Parathyroid adenoma (tissue), 2 donors: ENCODE measurements around the gene NFKBIZ.

Experiments used
- H2AFZ ChIP-seq: fragments of 300-600 bp; sonication (generic); one replicate; pipeline ENCODE4 v1.7.0; 2017; ENCODE audit warnings: antibody characterized with exemption, mild to moderate bottlenecking
- H3K27ac ChIP-seq: fragments of 300-600 bp; sonication (generic); one replicate; pipeline ENCODE4 v1.7.0; 2017
- H3K27me3 ChIP-seq: fragments of 300-600 bp; sonication (generic); one replicate; pipeline ENCODE4 v1.7.0; 2017; ENCODE audit warnings: low read length; ENCODE audit not compliant: control insufficient read depth, insufficient read depth
- H3K36me3 ChIP-seq: fragments of 300-600 bp; sonication (generic); one replicate; pipeline ENCODE4 v1.7.0; 2017; ENCODE audit warnings: low read length; ENCODE audit not compliant: control insufficient read depth, insufficient read depth
- H3K4me1 ChIP-seq: fragments of 300-600 bp; sonication (generic); one replicate; pipeline ENCODE4 v1.7.0; 2017; ENCODE audit warnings: control low read depth
- H3K4me2 ChIP-seq: fragments of 300-600 bp; sonication (generic); one replicate; pipeline ENCODE4 v1.7.0; 2017; ENCODE audit warnings: low read length
- H3K4me3 ChIP-seq: fragments of 300-600 bp; sonication (generic); one replicate; pipeline ENCODE4 v1.7.0; 2017; ENCODE audit warnings: low read depth, low read length
- H3K79me2 ChIP-seq: fragments of 300-600 bp; sonication (generic); one replicate; pipeline ENCODE4 v1.7.0; 2017; ENCODE audit warnings: control low read depth
- H3K9ac ChIP-seq: fragments of 300-600 bp; sonication (generic); one replicate; pipeline ENCODE4 v1.7.0; 2017; ENCODE audit warnings: mild to moderate bottlenecking
- H3K9me3 ChIP-seq: fragments of 300-600 bp; sonication (generic); one replicate; pipeline ENCODE4 v1.7.0; 2017; ENCODE audit warnings: low read length; ENCODE audit not compliant: control insufficient read depth
- TF ChIP-seq, protein P1 (sequence below): fragments of 300-600 bp; sonication (generic); IDR thresholded peaks from one replicate; pipeline ENCODE4 v1.7.0; 2017; ENCODE audit warnings: antibody characterized with exemption, mild to moderate bottlenecking
- donor health status: primary hyperparathyroidism.

NFKBIZ gene

DNA sequence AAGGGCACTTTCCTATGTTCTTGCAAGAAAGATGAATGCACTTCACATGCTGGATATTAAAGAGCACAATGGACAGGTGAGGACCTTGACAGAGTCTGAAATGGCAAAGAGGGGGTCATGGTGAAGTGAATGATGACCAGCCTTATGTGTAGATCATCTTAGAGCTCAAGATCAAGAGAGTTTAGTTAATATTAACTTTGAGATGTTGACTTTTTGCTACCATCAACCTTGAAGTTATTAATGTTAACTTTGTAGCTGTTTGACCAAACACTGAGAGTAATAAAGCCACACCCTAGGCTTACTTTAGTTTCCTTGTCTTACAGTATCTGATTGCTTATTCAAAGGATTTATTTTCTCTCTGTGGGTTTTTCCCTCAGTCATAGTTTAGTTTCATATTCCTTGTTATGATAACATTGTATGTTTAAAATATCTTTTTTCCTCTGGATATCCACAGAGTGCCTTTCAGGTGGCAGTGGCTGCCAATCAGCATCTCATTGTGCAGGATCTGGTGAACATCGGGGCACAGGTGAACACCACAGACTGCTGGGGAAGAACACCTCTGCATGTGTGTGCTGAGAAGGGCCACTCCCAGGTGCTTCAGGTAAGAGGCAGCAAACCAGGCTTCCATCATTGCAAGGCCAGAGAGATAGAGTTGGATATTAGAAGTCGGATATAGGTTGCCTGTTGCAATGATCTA lies 5.4 kb downstream of the NFKBIZ start:
- Histone ChIP-seq H3K4me1 (no peaks in the 10 kb centered on the region), H2AFZ (no peak overlapping the region), H3K79me2 (peaks cover 4% of the 10 kb centered on the region), H3K36me3 (no peaks in the 10 kb centered on the region), H3K9me3 (no peaks in the 10 kb centered on the region), H3K4me3 (no peak overlapping the region), H3K4me2 (no peak overlapping the region), H3K9ac (no peak overlapping the region), H3K27ac (no peak overlapping the region), H3K27me3 (no peaks in the 10 kb centered on the region)
- TF ChIP-seq, protein P1, sequence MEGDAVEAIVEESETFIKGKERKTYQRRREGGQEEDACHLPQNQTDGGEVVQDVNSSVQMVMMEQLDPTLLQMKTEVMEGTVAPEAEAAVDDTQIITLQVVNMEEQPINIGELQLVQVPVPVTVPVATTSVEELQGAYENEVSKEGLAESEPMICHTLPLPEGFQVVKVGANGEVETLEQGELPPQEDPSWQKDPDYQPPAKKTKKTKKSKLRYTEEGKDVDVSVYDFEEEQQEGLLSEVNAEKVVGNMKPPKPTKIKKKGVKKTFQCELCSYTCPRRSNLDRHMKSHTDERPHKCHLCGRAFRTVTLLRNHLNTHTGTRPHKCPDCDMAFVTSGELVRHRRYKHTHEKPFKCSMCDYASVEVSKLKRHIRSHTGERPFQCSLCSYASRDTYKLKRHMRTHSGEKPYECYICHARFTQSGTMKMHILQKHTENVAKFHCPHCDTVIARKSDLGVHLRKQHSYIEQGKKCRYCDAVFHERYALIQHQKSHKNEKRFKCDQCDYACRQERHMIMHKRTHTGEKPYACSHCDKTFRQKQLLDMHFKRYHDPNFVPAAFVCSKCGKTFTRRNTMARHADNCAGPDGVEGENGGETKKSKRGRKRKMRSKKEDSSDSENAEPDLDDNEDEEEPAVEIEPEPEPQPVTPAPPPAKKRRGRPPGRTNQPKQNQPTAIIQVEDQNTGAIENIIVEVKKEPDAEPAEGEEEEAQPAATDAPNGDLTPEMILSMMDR, result no peak

DNA sequence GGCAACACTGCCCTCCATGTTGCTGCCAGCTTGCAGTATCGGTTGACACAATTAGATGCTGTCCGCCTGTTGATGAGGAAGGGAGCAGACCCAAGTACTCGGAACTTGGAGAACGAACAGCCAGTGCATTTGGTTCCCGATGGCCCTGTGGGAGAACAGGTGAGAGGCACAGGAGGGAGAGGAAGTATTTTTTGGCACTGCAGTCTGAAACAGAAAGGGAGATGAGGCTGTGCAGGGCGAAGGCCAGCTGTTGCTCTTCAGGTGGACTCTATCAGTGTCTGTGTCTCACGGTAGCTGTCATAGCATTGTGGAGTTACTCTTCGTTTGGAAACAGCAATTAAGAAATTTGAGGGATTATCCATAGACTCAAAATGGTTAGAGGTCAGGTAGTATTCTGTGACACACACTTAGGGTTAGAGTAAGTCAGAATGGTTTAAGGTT lies 8.0 kb downstream of the NFKBIZ start:
- no peaks in the 10 kb centered on the region for H3K36me3 ChIP-seq
- H3K4me3 ChIP-seq, result no peak overlapping the region
- no peak overlapping the region for H3K27ac ChIP-seq
- H3K4me1 ChIP-seq, result no peaks in the 10 kb centered on the region
- H3K27me3 ChIP-seq, result no peaks in the 10 kb centered on the region
- no peak overlapping the region for H3K4me2 ChIP-seq
- no peaks in the 10 kb centered on the region for H3K79me2 ChIP-seq
- TF ChIP-seq, protein P1, result no peak
- H2AFZ ChIP-seq, result no peak overlapping the region
- no peak overlapping the region for H3K9ac ChIP-seq
- H3K9me3 ChIP-seq, result no peaks in the 10 kb centered on the region

DNA sequence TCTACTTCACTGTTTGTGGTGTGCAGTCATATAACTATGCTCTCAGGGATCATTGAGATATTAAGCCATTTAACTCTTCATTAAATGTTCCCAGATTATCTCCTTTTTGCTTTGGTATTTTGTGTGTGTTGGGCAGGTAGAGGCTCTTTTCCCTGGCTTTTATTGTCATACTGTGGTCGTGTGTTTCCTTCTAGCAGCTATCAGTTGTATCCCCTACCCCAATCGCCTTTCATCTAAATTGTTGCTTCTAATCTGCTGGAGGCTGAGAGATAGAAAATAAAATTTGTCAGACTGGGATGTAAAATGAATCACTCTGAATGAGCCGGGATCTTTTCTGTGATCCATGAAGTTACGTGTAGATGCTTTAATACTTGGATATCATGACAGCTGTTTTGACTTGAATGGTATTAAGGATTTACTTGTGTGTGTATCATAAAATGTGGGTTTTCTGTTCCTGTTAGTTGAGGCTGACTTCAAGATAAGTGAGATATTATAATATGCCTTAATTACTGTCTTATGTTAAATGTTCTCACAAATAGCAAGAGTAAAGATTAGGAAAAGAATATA lies 9.2 kb downstream of the NFKBIZ start:
- Histone ChIP-seq H3K79me2 (no peaks in the 10 kb centered on the region), H3K4me2 (no peak overlapping the region), H3K4me1 (no peaks in the 10 kb centered on the region), H3K36me3 (no peaks in the 10 kb centered on the region), H3K27ac (no peak overlapping the region), H3K27me3 (no peaks in the 10 kb centered on the region), H3K9ac (no peak overlapping the region), H3K4me3 (no peak overlapping the region), H3K9me3 (no peaks in the 10 kb centered on the region), H2AFZ (no peak overlapping the region)
- TF ChIP-seq, protein P1, result no peak

DNA sequence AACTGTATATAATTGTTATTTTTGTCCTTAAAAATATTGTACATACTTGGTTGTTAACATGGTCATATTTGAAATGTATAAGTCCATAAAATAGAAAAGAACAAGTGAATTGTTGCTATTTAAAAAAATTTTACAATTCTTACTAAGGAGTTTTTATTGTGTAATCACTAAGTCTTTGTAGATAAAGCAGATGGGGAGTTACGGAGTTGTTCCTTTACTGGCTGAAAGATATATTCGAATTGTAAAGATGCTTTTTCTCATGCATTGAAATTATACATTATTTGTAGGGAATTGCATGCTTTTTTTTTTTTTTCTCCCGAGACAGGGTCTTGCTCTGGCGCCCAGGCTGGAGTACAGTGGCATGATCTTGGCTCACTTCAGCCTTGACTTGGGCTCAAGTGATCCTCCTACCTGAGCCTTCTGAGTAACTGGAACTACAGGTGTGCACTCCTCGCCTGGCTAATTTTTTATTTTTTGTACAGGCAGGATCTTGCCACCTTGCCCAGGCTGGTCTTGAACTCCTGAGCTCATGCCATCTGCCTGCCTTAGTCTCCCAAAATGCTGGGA lies 10.7 kb downstream of the NFKBIZ start:
- Histone ChIP-seq H3K27ac (no peak overlapping the region), H3K9ac (no peak overlapping the region), H3K36me3 (no peaks in the 10 kb centered on the region), H3K4me1 (no peaks in the 10 kb centered on the region), H3K27me3 (no peaks in the 10 kb centered on the region), H3K79me2 (no peaks in the 10 kb centered on the region), H3K9me3 (no peaks in the 10 kb centered on the region), H3K4me2 (no peak overlapping the region), H2AFZ (no peak overlapping the region), H3K4me3 (no peak overlapping the region)
- TF ChIP-seq, protein P1, result no peak
